ENCODE data around the gene GIMAP8.
"Not testable (repeated sequence)": the region's sequence is repeated elsewhere in the genome, so short reads cannot be mapped to it uniquely, and the experiment has no call there.

GIMAP8 gene

GRCh38 chr7:150434240-150434639 is 16.2 kb upstream of the GIMAP8 start:
- in situ Hi-C loops (cut with HindIII; ENCODE audit: low sequenced_read_pairs), result no loop called here

DNA sequence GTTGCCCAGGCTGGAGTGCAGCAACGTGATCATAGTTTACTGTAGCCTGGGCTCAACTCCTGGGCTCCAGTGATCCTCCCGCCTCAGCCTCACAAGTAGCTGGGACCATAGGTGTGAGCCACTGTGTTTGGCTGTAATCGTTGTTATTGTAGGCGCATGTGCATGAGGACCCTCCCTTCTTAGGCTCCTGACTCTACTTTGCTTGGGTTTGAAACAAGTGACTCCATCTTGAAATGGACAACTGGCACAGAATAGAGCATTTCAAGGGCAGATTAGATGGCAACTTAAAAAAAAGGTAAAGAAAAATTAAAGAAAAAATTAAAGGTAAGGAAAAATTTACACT is 15.4 kb upstream of the GIMAP8 start:
- in situ Hi-C loops (cut with HindIII; ENCODE audit: low sequenced_read_pairs), result no loop called here

GRCh38 chr7:150435390-150436073 is 14.9 kb upstream of the GIMAP8 start:
- in situ Hi-C loops (cut with HindIII; ENCODE audit: low sequenced_read_pairs), result no loop called here

- in situ Hi-C loops (cut with HindIII; ENCODE audit: low sequenced_read_pairs), result no loop called here
Measured at GRCh38 chr7:150439967-150440366, 10.5 kb upstream of the GIMAP8 start.

DNA sequence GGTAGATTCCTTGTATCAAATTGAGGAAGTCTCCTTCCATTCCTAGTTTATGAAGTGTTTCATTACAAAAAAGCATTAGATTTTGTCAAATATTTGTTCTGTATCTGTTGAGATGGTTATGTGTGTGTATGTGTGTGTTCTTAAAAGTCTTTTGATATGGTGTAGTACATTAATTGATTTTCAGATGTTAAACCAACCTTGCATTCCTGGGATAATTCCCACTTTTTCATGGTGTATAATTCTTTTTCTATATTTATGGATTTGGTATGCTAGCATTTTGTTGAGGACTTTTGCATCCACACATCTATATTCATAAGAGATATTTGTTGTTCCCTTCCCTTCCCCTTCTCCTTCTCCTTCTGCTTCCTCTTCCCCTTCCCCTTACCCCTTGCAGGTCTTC is 8.9 kb upstream of the GIMAP8 start:
- in situ Hi-C loops (cut with HindIII; ENCODE audit: low sequenced_read_pairs), result no loop called here

- in situ Hi-C loops (cut with HindIII; ENCODE audit: low sequenced_read_pairs), result no loop called here
Measured at GRCh38 chr7:150442811-150443210, 7.6 kb upstream of the GIMAP8 start.

DNA sequence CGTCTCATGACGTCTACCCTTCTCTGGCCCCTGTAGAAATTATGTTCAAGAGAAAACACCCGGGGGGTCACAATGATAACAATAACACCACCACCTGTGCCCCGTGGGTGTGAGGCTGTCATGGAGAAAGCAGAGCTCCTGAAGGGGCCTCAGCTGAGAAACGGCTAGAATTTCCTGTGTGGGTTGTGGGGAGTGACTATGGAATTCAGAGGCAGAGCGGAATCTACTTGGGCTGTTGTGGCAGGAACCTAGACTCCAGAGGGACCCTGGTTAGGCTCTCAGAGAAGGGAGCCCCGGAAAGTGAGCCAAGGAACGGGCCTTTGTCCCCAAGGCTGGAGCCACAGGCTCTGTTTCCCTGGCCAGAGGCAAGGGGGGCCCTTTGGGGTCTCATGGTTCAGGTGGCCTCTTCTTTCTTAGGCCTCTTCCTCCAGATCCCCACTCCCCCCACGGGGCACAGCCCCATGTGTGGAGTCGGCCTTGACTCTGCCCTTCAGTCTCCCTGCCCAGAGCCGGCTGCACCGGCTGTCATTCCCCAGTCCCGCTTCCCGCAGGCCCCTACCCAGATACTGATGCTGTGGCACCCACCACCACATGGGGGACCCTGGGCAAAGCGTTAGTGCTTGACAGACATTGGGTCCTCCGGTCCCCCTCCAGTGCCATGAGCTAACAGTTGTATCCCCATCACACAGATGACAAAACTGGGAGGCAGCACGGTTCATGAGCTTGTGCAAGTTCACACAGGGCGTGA is 6.5 kb upstream of the GIMAP8 start:
- in situ Hi-C loops (cut with HindIII; ENCODE audit: low sequenced_read_pairs), result no loop called here

GRCh38 chr7:150444674-150445365 is 5.6 kb upstream of the GIMAP8 start:
- in situ Hi-C loops (cut with HindIII; ENCODE audit: low sequenced_read_pairs), result no loop called here

DNA sequence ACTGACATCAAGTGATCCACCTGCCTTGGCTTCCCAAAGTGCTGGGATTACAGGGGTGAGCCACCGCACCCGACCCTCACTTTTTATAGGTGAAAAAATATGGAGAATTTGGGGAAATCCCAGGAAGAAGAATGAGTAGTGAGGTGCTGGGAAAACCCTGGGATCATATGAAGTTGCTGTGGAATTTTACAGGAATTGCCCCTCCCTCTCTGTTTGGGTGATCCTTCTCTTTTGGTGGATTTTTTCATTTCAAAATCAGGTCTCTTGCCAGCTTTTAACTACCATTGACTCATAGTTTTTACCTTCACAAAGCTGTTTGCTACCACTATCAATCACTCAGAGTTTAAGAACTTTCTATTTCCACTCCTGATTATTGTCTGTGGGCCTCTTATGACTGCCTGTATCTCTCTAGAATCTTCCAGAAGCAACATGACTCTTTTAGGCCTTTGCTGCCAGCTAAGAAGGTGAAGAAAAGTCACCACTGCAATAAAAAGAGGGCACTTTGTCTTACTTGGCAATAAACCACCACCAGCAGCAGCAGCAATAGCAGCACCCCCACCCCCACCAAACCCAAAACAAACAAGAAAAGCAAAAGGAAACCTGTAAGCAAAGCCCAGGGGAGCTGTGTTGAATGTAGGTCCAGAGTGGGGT is 4.0 kb upstream of the GIMAP8 start:
- in situ Hi-C loops (cut with HindIII; ENCODE audit: low sequenced_read_pairs), result no loop called here

GRCh38 chr7:150447966-150448788 is 2.3 kb upstream of the GIMAP8 start:
- in situ Hi-C loops (cut with HindIII; ENCODE audit: low sequenced_read_pairs), result no loop called here

DNA sequence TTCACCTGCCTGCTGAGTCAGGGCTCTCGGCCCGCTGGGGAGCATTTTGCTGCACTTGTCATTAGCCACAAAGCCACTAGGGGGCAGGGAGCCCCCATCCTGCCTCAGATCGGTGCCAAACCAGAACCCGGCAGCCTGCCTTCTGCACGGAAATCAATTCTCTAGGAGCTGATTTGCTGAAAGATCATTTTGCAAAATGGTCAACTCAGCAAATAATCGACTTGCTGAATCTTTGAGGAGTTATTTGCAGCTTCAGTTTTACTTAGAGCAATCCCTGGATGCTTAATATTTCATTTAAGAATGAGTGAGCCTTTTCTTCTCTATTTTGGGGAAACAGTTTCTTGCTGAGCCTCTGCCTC is 1.7 kb upstream of the GIMAP8 start:
- in situ Hi-C loops (cut with HindIII; ENCODE audit: low sequenced_read_pairs), result no loop called here

GRCh38 chr7:150449206-150449952 is 1.1 kb upstream of the GIMAP8 start:
- in situ Hi-C loops (cut with HindIII; ENCODE audit: low sequenced_read_pairs), result no loop called here

DNA sequence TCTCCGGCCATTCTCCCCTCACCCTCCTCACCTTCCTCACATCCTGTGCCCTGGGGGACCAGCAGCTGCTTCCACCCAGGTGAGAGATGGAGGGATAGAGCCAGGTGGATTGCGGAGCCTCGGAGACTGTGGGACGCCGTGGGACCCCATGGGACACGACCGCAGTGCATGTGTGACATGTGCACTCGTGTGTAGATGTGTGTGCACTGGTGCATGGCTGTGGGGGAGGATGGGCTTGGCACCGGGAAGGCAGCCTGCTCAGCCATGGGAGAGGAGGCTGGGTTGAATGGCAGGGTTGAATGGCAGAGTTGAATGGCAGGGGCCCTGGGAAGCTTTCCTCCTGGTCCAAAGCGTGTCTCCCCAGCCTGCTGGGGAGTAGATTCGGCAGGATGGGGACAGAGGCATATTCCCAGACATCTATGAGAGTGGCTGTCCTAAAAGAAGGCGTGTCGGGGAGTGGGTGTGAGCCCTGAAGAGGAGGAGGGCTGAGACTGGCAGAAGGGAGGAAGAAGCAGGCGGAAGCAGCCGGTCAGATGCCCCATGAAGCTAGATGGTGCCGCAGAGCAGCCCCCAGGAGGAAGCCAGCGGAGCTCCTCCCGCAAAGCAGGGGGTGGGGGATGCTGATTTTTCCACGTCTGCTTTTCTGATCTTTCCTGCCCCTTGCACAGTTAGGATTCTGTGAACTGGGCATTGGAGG is 815 bp downstream of the GIMAP8 start:
- in situ Hi-C loops (cut with HindIII; ENCODE audit: low sequenced_read_pairs), result no loop called here

DNA sequence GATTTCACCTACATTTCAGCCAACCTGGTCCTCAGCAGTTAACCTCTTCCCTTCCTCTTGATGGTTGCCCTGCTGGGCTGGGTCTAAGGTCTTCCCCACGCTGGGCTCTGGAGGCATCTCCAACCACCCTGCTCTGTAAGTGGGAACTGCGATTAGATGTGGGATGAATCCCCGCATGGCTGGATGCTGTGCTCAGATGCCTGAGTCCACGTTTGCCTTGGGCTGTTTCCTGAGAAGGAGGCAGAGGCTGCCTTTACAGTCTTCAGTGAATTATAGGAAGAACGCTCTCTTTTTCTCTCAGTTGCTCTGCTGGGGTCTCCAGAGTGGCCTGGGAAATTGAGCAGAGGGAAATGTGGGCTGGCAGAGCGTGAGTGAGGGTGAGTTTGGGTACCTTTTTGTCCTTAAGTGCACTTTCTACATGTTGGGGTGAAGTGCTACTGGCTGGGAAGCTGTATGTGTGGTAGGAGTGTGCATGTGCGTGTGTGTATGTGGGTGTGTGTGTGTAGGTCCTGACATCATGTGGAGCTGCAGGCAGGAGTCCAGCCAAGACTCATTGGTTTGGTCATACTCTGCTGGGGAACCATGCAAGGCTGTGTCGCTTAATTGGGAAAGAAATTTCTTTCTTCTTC is 1.5 kb downstream of the GIMAP8 start:
- in situ Hi-C loops (cut with HindIII; ENCODE audit: low sequenced_read_pairs), result no loop called here

DNA sequence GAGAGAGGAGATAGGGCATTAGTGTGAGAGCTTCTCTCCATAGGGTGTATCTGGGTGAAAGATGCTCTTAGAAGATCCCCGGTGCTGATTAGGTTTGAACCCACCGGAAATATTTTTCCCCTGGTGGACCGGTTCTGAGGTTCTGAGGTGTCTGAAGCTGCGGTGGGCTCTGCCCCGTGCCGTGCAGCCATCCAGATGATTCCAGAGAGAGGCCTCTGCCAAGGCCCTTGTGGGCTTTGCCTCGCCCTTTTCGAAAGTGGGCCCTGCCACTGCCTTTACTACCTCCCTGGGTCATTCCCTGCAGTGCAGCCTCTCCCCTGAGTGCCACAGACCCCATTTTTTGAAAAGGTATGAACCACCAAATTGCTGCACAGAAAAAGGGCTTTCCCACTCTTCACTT is 2.8 kb downstream of the GIMAP8 start:
- in situ Hi-C loops (cut with HindIII; ENCODE audit: low sequenced_read_pairs), result no loop called here

- in situ Hi-C loops (cut with HindIII; ENCODE audit: low sequenced_read_pairs), result no loop called here
Measured at GRCh38 chr7:150453892-150454291, 3.5 kb downstream of the GIMAP8 start.

- in situ Hi-C loops (cut with HindIII; ENCODE audit: low sequenced_read_pairs), result not testable (repeated sequence)
Measured at GRCh38 chr7:150457064-150457463, 6.6 kb downstream of the GIMAP8 start.

DNA sequence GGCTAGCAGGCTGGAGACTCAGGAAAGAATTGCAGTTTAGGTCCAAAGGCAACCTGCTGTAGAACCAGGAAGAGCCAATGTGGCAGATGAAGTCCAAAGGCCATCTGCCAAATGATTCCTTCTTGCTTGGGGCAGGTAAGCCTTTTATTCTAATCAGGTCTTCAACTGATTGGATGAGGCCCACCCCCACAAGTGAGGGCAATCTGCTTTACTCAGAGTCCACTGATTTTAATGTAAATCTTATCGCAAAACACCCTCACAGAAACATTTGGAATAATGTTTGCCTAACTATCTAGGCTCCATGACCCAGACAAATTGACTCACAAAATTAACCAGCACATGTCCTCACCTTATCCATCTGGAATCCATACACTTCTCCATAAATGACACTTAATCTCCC is 7.8 kb downstream of the GIMAP8 start:
- in situ Hi-C loops (cut with HindIII; ENCODE audit: low sequenced_read_pairs), result no loop called here

- in situ Hi-C loops (cut with HindIII; ENCODE audit: low sequenced_read_pairs), result no loop called here
Measured at GRCh38 chr7:150458756-150459155, 8.3 kb downstream of the GIMAP8 start.

Measured in DLD1 (cell line).